Brain pericyte (primary cell): ENCODE data around the gene H19.

Experiments used
- DNase-seq: peaks from one replicate; pipeline ENCODE4 v3.0.0-alpha.2; 2012; ENCODE audit warnings: low read depth, low spot score

H19 gene

DNA sequence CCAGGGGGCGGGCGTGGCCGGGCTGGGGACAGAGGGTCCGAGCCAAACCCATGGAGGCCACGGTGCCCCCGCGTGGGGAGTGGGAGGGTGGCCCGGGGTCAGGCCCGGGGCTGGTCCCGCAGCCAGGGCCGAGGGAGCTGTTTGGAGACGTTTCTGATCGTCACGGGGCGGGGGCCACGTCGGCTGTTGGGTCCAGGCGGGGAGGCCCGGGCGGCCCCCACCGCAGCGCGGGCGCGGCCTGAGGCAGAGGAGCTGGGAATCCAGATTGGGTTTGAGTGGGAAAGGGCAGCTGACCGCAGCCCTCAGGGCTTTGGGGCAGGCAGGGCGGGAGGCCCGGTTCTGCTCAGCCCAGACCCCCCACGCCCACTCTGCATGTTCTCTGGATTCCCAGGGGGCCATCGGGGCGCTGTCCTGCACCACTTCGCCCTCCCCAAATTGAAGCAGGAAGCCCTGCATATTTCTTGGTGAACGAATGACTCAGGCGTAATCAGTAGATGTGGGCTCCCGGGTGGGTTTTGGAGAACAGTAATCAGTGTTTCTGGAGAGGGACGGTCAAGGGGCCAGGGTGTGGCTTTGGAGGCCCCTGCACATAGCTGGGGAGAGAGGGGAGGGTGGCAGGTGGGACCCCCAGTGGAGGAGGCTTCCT lies 49.9 kb downstream of the H19 start:
- no peak for DNase-seq

DNA sequence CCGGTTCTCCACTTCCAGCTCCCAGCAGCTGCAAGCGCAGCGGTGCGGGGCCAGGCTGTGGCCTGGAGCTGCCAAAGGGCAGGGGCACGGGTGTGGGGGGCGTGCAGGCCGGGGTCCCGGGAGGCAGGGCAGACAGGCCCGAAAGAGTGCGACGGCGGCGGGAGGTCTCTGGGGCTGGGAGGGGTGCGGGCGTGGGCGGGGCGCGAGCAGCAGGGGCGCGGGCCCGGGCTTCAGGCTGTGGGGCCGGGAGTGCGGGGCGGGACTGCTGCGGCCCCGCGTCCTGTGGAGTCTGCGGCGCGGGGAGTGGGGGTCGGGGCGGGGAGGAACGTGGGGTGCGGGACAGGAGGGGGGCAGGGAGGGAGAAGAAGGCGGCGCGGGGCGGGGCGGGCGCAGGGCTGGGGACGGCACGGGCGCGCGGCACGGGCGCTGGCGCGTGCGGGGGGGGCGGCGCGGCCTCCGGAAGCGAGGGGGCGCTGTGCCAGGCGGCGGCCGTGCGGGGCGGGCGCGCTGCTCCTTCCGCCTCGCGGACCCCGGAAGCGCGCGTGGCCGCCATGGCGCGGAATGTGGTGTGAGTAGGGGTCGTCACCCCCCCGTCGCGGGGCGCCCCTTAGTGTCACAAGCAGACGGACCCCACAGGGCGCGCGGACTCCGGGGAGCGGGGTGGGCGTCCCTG lies 50.7 kb downstream of the H19 start, which contains the start of gene MRPL23:
Gene MRPL23 (plus strand): TSS at position 521 of the 673 bp plus-strand sequence. CDS start 31 bp downstream, at position 552.
- no peak for DNase-seq
